ENCODE measurements around the gene SEMA6D. TPM values are rescaled to one million over a fixed set of nuclear protein-coding genes. Genes with fewer than 3 reads are reported as not detected.

The SEMA6D gene
- total and polyA plus RNA-seq, 7 donors = 2.4 to 12.5 (median 6.4) TPM

GRCh38 chr15:47762621-47763020 lies 45.3 kb downstream of the SEMA6D start:
- Histone ChIP-seq H3K27me3 (no peaks in the 10 kb centered on the region), H3K4me3 (no peak overlapping the region), H3K9me3 (no peaks in the 10 kb centered on the region), H3K4me1 (no peaks in the 10 kb centered on the region), H3K36me3 (peaks cover 0 to 50% (median 0%) of the 10 kb centered on the region in 4 donors), H3K27ac (no peak overlapping the region)
- no peak for DNase-seq
- intact Hi-C loops (cut with DNase I) = no loop called here
- WGBS, 2 donors = 93 to 97% methylated on average over 3 of the region's 3 CpGs
- TF ChIP-seq POLR2AphosphoS5 (IDR thresholded peaks at IDR 0.05) (no peak), CTCF (IDR thresholded peaks at IDR 0.05) (no peak), EP300 (IDR thresholded peaks at IDR 0.05) (no peak), POLR2A (IDR thresholded peaks at IDR 0.05) (no peak)

DNA sequence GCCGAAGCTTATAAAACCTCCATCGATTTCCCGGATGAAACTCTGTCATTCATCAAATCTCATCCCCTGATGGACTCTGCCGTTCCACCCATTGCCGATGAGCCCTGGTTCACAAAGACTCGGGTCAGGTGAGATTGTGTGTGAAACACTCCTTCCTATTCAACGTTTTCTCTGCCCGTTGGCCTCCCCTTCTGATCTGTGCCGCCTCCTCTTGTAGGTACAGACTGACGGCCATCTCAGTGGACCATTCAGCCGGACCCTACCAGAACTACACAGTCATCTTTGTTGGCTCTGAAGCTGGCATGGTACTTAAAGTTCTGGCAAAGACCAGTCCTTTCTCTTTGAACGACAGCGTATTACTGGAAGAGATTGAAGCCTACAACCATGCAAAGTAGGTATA lies 47.4 kb downstream of the SEMA6D start:
- Histone ChIP-seq H3K27me3 (no peaks in the 10 kb centered on the region), H3K36me3 (peaks cover 0 to 68% (median 0%) of the 10 kb centered on the region in 4 donors), H3K4me3 (no peak overlapping the region), H3K4me1 (no peaks in the 10 kb centered on the region), H3K27ac (no peak overlapping the region), H3K9me3 (no peaks in the 10 kb centered on the region)
- intact Hi-C loops (cut with DNase I) = no loop called here
- WGBS, 2 donors = 92 to 95% methylated on average over 13 of the region's 13 CpGs
- DNase-seq = no peak
- TF ChIP-seq POLR2A (IDR thresholded peaks at IDR 0.05) = no peak
- no peak for TF ChIP-seq CTCF (IDR thresholded peaks at IDR 0.05)
- no peak for TF ChIP-seq POLR2AphosphoS5 (IDR thresholded peaks at IDR 0.05)
- no peak for TF ChIP-seq EP300 (IDR thresholded peaks at IDR 0.05)

DNA sequence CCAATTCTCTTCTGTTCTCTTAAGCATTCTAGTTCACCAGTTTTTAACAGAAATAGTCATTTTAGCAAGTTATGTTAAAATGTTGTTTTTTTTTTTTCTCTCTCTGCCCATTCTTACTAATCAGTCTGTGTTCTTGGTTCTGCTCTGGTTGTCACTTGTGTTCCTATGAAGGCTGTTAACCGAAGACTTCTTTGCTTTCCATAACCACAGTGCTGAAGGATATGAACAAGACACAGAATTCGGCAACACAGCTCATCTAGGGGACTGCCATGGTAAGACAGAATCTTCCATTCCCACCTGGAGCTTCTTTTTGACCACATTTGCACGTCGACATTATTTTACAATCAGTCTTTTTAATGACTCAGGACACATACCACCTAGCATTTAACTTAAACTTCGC lies 49.1 kb downstream of the SEMA6D start:
- Histone ChIP-seq H3K27ac (no peak overlapping the region), H3K36me3 (peaks cover 0 to 82% (median 0%) of the 10 kb centered on the region in 4 donors), H3K4me1 (no peaks in the 10 kb centered on the region), H3K27me3 (no peaks in the 10 kb centered on the region), H3K4me3 (no peak overlapping the region), H3K9me3 (no peaks in the 10 kb centered on the region)
- TF ChIP-seq CTCF (IDR thresholded peaks at IDR 0.05) = no peak
- no peak for TF ChIP-seq EP300 (IDR thresholded peaks at IDR 0.05)
- WGBS, 2 donors = 88 to 93% methylated on average over 5 of the region's 5 CpGs
- no peak for DNase-seq
- intact Hi-C loops (cut with DNase I) = no loop called here

DNA sequence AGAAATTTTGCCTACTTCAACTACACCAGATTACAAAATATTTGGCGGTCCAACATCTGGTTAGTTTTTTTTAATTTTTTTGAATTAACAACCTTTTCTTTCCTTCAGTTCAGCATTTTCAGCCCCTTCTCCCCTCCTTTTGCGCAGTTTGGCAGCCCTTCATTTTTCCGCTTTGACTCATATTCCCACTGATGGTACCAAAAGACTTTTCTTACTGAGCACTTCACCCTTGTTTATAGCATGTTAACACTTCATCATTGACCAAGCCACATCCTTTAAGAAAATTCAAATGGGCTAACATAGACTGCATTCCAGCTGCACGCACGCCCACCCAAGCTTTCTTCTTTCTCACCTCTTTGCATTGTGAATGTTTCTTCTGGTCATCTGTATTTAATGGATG lies 49.7 kb downstream of the SEMA6D start:
- no peaks in the 10 kb centered on the region for H3K9me3 ChIP-seq
- no peak for TF ChIP-seq POLR2AphosphoS5 (IDR thresholded peaks at IDR 0.05)
- TF ChIP-seq POLR2A (IDR thresholded peaks at IDR 0.05) = no peak
- no peak for TF ChIP-seq EP300 (IDR thresholded peaks at IDR 0.05)
- no peak for TF ChIP-seq CTCF (IDR thresholded peaks at IDR 0.05)
- no peak overlapping the region for H3K4me3 ChIP-seq
- H3K36me3 ChIP-seq = peaks cover 0 to 84% (median 0%) of the 10 kb centered on the region in 4 donors
- WGBS, 2 donors = 95 to 97% methylated on average over 5 of the region's 5 CpGs
- intact Hi-C loops (cut with DNase I) = no loop called here
- no peaks in the 10 kb centered on the region for H3K4me1 ChIP-seq
- no peaks in the 10 kb centered on the region for H3K27me3 ChIP-seq
- no peak overlapping the region for H3K27ac ChIP-seq
- DNase-seq = no peak

GRCh38 chr15:47768735-47769134 lies 51.4 kb downstream of the SEMA6D start:
- DNase-seq = no peak
- TF ChIP-seq CTCF (IDR thresholded peaks at IDR 0.05) = no peak
- TF ChIP-seq POLR2A (IDR thresholded peaks at IDR 0.05) = no peak
- no peak for TF ChIP-seq POLR2AphosphoS5 (IDR thresholded peaks at IDR 0.05)
- no peak for TF ChIP-seq EP300 (IDR thresholded peaks at IDR 0.05)
- H3K27ac ChIP-seq = no peak overlapping the region
- intact Hi-C loops (cut with DNase I) = no loop called here
- 90% methylated on average over 5 of the region's 5 CpGs for WGBS, 2 donors
- no peaks in the 10 kb centered on the region for H3K9me3 ChIP-seq
- no peaks in the 10 kb centered on the region for H3K4me1 ChIP-seq
- H3K27me3 ChIP-seq = no peaks in the 10 kb centered on the region
- H3K36me3 ChIP-seq = peaks cover 0 to 68% (median 0%) of the 10 kb centered on the region in 4 donors
- no peak overlapping the region for H3K4me3 ChIP-seq

All from sigmoid colon (tissue), 7 donors.